NCI-H146 treated with DMSO at 0.1 percent for 48 hours (cell line): ENCODE results near the gene ZNF496.
"Not testable (repeated sequence)": the region's sequence is repeated elsewhere in the genome, so short reads cannot be mapped to it uniquely, and the experiment has no call there.

Experiments used
- DNase-seq: peaks from one replicate; lab custom pipeline; 2025; ENCODE audit not compliant: unreplicated experiment; lab: John Stamatoyannopoulos, UW

The ZNF496 gene

GRCh38 chr1:247331525-247332214 is at the start of gene ZNF496:
TSS of gene ZNF496 (minus strand) at chr1:247331867. CDS start at chr1:247329578, 2,289 bp downstream.
- DNase-seq: peak; percentile 73

GRCh38 chr1:247378334-247379073 is 46.8 kb upstream of the ZNF496 start:
- DNase-seq: no peak

- not testable (repeated sequence) for DNase-seq
These were observed 46.0 kb upstream of the ZNF496 start for GRCh38 chr1:247377656-247378055.

GRCh38 chr1:247376659-247377058 is 45.0 kb upstream of the ZNF496 start:
- DNase-seq: no peak

- no peak for DNase-seq
These were observed 44.1 kb upstream of the ZNF496 start for GRCh38 chr1:247375747-247376146.

- not testable (repeated sequence) for DNase-seq
These were observed 43.1 kb upstream of the ZNF496 start for GRCh38 chr1:247374651-247375334.

GRCh38 chr1:247373721-247374141 is 42.1 kb upstream of the ZNF496 start:
- DNase-seq: no peak

GRCh38 chr1:247371801-247372259 is 40.2 kb upstream of the ZNF496 start:
- DNase-seq: no peak

GRCh38 chr1:247370786-247371732 is 39.4 kb upstream of the ZNF496 start:
- no peak for DNase-seq

- no peak for DNase-seq
These were observed 37.0 kb upstream of the ZNF496 start for GRCh38 chr1:247368490-247369145.

GRCh38 chr1:247367786-247368422 is 36.2 kb upstream of the ZNF496 start:
- DNase-seq: no peak

GRCh38 chr1:247366926-247367645 is 35.4 kb upstream of the ZNF496 start:
- no peak for DNase-seq

GRCh38 chr1:247366345-247366744 is 34.7 kb upstream of the ZNF496 start:
- DNase-seq: not testable (repeated sequence)

- no peak for DNase-seq
These were observed 33.4 kb upstream of the ZNF496 start for GRCh38 chr1:247365023-247365422.

GRCh38 chr1:247363000-247363399 is 31.3 kb upstream of the ZNF496 start:
- DNase-seq: not testable (repeated sequence)

- no peak for DNase-seq
These were observed 30.5 kb upstream of the ZNF496 start for GRCh38 chr1:247362153-247362552.

- DNase-seq: no peak
These were observed 29.5 kb upstream of the ZNF496 start for GRCh38 chr1:247360991-247361731.
